Endodermal cell (in vitro differentiated cells): ENCODE results near the gene ZNF814. TPM values are rescaled to one million over a fixed set of nuclear protein-coding genes. Genes with fewer than 3 reads are reported as not detected.
"Not testable (repeated sequence)": the region's sequence is repeated elsewhere in the genome, so short reads cannot be mapped to it uniquely, and the experiment has no call there.

Source experiments
- DNase-seq: peaks from one replicate; pipeline ENCODE4 v3.0.0-alpha.2; 2017
- H3K27ac ChIP-seq: 2 replicates; pipeline ENCODE4 v1.5.1; 2013; ENCODE audit warnings: mild to moderate bottlenecking, low read depth, low read length, moderate library complexity
- H3K27me3 ChIP-seq: 2 replicates; pipeline ENCODE4 v1.6.1; 2013; ENCODE audit warnings: mild to moderate bottlenecking, low read length, moderate library complexity; ENCODE audit not compliant: insufficient read depth, control insufficient read depth, poor library complexity, severe bottlenecking
- H3K36me3 ChIP-seq: 2 replicates; pipeline ENCODE4 v1.7.0; 2013; ENCODE audit warnings: mild to moderate bottlenecking, low read length, moderate library complexity; ENCODE audit not compliant: control insufficient read depth, insufficient read depth
- H3K4me1 ChIP-seq: one replicate; pipeline ENCODE4 v1.7.0; 2013; ENCODE audit warnings: low read length; ENCODE audit not compliant: control insufficient read depth, insufficient read depth
- H3K4me3 ChIP-seq: 2 replicates; pipeline ENCODE4 v1.5.1; 2013; ENCODE audit warnings: mild to moderate bottlenecking, low read length, moderate library complexity
- H3K9ac ChIP-seq: 2 replicates; pipeline ENCODE4 v1.6.1; 2013; ENCODE audit warnings: mild to moderate bottlenecking, low read length, moderate library complexity; ENCODE audit not compliant: poor library complexity, severe bottlenecking; ENCODE audit errors: extremely low read depth
- H3K9me3 ChIP-seq: 2 replicates; pipeline ENCODE4 v1.6.1; 2013; ENCODE audit warnings: mild to moderate bottlenecking, low read length, moderate library complexity; ENCODE audit not compliant: control insufficient read depth
- H3K27ac Mint-ChIP-seq: 2 replicates; pipeline ENCODE4 v1.8.0; 2020; ENCODE audit warnings: mixed read lengths
- H3K27me3 Mint-ChIP-seq: 2 replicates; pipeline ENCODE4 v1.8.0; 2021; ENCODE audit warnings: mild to moderate bottlenecking, mixed read lengths; ENCODE audit not compliant: insufficient read depth
- H3K36me3 Mint-ChIP-seq: 2 replicates; pipeline ENCODE4 v1.8.0; 2020; ENCODE audit warnings: low read depth, mixed read lengths
- H3K4me1 Mint-ChIP-seq: 2 replicates; pipeline ENCODE4 v1.8.0; 2020; ENCODE audit warnings: mixed read lengths
- H3K4me3 Mint-ChIP-seq: 2 replicates; pipeline ENCODE4 v1.8.0; 2020; ENCODE audit warnings: mild to moderate bottlenecking, moderate library complexity, mixed read lengths
- H3K9me3 Mint-ChIP-seq: 2 replicates; pipeline ENCODE4 v1.8.0; 2020; ENCODE audit warnings: mild to moderate bottlenecking, mixed read lengths
- WGBS, 2 experiments: methylation state at CpG; one replicate each; pipeline versions ENCODE4 v1.1.5 to v1.1.7; 2013; ENCODE audit warnings: missing lambda C conversion rate in 2 of 2, mixed read lengths in 1 of 2; ENCODE audit not compliant: insufficient coverage in 1 of 2, insufficient read length in 1 of 2; 5-methylcytosine and 5-hydroxymethylcytosine counted together
- total RNA-seq, 2 donors: library from RNA; stranded (reverse); fragmentation: NEBNext Ultra II Directional in 1 of 2; extraction: Animal tissue kit (Norgen Biotek cat#: 25700) in 1 of 2; gene quantifications; 2 replicates in 1 of 2; 3 replicates in 1 of 2; pipeline ENCODE4 v1.2.1, GENCODE V29; 2021
- TF ChIP-seq, protein P1 (sequence below): fragments of 200-600 bp; sonication (generic); conservative IDR thresholded peaks from 2 replicates; pipeline ENCODE4 v1.5.0; 2021; ENCODE audit warnings: antibody characterized with exemption, mild to moderate bottlenecking

ZNF814 gene
- total RNA-seq, 2 donors from 2014 or later, result 54.7 to 63.0 TPM

DNA sequence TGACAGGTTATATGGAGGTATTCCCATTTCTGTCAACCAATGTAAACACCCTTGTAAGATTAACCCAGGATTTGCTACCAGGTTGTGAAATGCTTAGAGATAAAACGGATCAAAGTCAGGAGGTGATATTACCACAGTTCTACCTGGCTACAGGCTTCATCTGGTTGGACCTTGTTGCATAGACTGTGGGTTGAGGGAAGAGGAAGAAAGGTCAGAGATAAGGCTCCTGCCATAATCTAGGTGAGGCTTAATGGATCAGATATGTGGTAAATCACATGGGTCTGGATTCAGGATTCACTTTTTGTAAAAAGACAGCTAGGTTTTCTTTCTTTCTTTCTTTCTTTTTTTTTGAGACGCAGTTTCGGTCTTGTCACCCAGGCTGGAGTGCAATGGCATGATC is 67.3 kb downstream of the ZNF814 start:
- not testable (repeated sequence) for H3K9ac ChIP-seq, H3K27ac ChIP-seq, DNase-seq, H3K27ac Mint-ChIP-seq, H3K9me3 Mint-ChIP-seq, H3K27me3 Mint-ChIP-seq, H3K9me3 ChIP-seq, H3K4me3 ChIP-seq, H3K4me1 ChIP-seq, H3K27me3 ChIP-seq
- H3K4me3 Mint-ChIP-seq, result peak overlapping the region; percentile 95
- H3K4me1 Mint-ChIP-seq, result peaks cover 49% of the 10 kb centered on the region
- H3K36me3 ChIP-seq, result peaks cover 33% of the 10 kb centered on the region
- peaks cover 36% of the 10 kb centered on the region for H3K36me3 Mint-ChIP-seq
- WGBS, 2 experiments, result 94 to 97% methylated on average over 2 of the region's 3 CpGs

DNA sequence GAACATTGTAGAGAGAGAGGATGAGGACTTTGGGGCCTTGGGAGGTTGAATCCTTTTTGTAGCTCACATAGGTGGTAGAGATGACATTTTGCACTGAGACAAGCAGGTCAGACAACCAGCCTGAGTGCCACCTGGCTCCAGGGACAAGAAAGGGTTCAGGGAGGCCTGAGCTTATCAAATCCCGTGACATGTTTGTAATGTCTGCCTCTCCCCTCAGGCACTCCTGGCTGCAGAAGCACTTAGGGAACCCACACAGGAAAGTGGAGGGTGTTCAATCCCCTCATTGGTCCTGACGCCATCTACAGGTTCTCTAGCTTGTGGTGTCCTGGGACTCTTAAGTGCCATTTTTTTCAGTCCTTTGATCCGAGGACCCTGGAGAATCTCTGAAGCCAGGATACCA is 67.7 kb downstream of the ZNF814 start:
- H3K27ac ChIP-seq, H3K27me3 Mint-ChIP-seq, H3K4me1 ChIP-seq, H3K9me3 Mint-ChIP-seq, H3K9me3 ChIP-seq, H3K27me3 ChIP-seq, DNase-seq: not testable (repeated sequence)
- 75% methylated on average over 1 of the region's 3 CpGs; no CpG with 5 or more reads in 1 of the 2 experiments for WGBS, 2 experiments
- H3K4me3 ChIP-seq, result peak overlapping the region; percentile 89
- peak overlapping the region; percentile 95 for H3K4me3 Mint-ChIP-seq
- H3K36me3 Mint-ChIP-seq, result peaks cover 32% of the 10 kb centered on the region
- H3K9ac ChIP-seq, result peak overlapping the region; percentile 93
- H3K4me1 Mint-ChIP-seq, result peaks cover 48% of the 10 kb centered on the region
- peaks cover 29% of the 10 kb centered on the region for H3K36me3 ChIP-seq
- peak overlapping the region; percentile 97 for H3K27ac Mint-ChIP-seq

DNA sequence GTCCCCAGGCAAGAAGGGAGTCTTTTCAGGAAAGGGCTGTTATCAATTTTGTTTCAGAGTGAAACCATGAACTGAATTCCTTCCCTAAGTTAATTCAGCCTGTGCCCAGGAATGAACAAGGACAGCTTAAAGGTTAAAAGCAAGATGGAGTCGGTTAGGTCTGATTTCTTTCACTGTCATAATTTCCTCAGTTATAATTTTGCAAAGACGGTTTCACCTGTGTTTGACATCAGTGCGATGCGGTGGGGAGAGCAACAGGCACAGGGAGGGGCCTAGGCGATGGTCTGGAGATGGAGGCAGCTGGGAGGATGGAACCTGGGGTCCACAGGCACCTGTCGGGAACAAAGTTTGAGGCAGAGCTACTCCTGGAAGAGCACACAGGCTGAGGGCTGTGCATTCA is 68.2 kb downstream of the ZNF814 start:
- Mint-ChIP-seq H3K36me3 (peaks cover 27% of the 10 kb centered on the region), H3K9me3 (no peaks in the 10 kb centered on the region), H3K27ac (peak overlapping the region; percentile 97), H3K4me3 (peak overlapping the region; percentile 95), H3K4me1 (peaks cover 49% of the 10 kb centered on the region), H3K27me3 (no peaks in the 10 kb centered on the region)
- TF ChIP-seq, protein P1, sequence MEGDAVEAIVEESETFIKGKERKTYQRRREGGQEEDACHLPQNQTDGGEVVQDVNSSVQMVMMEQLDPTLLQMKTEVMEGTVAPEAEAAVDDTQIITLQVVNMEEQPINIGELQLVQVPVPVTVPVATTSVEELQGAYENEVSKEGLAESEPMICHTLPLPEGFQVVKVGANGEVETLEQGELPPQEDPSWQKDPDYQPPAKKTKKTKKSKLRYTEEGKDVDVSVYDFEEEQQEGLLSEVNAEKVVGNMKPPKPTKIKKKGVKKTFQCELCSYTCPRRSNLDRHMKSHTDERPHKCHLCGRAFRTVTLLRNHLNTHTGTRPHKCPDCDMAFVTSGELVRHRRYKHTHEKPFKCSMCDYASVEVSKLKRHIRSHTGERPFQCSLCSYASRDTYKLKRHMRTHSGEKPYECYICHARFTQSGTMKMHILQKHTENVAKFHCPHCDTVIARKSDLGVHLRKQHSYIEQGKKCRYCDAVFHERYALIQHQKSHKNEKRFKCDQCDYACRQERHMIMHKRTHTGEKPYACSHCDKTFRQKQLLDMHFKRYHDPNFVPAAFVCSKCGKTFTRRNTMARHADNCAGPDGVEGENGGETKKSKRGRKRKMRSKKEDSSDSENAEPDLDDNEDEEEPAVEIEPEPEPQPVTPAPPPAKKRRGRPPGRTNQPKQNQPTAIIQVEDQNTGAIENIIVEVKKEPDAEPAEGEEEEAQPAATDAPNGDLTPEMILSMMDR, result no peak
- 88 to 91% methylated on average over 6 of the region's 6 CpGs for WGBS, 2 experiments
- H3K4me1 ChIP-seq, result peaks cover 7% of the 10 kb centered on the region
- H3K36me3 ChIP-seq, result peaks cover 24% of the 10 kb centered on the region
- H3K9me3 ChIP-seq, result no peaks in the 10 kb centered on the region
- DNase-seq, result no peak
- H3K27me3 ChIP-seq, result no peaks in the 10 kb centered on the region
- peak overlapping the region; percentile 89 for H3K4me3 ChIP-seq
- peak overlapping the region; percentile 93 for H3K9ac ChIP-seq
- H3K27ac ChIP-seq, result no peak overlapping the region

DNA sequence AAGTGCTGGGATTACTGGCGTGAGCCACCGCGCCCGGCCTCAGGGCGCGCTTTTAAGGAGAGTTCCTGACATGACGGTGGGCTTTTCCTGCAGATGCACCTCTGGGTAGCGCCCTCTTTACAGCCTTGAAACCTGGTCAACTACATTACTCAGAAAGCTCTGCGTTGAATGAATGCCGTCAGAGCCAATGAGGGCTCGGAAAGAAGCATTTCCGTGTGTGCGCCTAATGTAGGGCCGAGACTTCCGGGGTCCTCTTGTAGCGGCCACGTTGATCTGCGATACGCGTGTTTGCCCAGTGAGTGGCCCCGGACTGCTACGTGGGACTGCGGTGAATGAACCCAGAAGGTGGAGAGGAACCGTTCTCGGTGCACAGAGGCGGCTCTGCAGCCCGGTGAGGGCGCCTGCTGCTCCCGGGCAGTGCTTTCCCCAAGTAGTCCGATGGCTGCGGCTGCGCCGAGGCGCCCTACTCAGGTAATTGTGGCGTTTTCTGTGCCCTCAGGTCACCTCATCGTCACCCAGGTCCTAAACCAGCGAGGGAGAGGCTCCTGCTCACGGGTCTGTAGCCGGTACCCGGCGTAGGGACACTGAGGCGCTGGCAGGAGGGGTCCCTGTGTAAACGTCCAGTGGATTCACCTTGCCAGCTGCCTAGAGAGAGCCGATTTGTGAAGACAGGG is 69.2 kb downstream of the ZNF814 start:
- H3K4me1 Mint-ChIP-seq, result peaks cover 55% of the 10 kb centered on the region

More for the DNA sequence above, 69.2 kb downstream of the ZNF814 start:
- H3K27me3 ChIP-seq, result no peaks in the 10 kb centered on the region
- Mint-ChIP-seq H3K27ac (peak overlapping the region; percentile 97), H3K36me3 (peaks cover 21% of the 10 kb centered on the region), H3K4me3 (peak overlapping the region; percentile 95), H3K27me3 (no peaks in the 10 kb centered on the region), H3K9me3 (no peaks in the 10 kb centered on the region)
- TF ChIP-seq, protein P1, result peak; percentile 18
- no peaks in the 10 kb centered on the region for H3K9me3 ChIP-seq
- DNase-seq, result peak; percentile 94
- WGBS, 2 experiments, result 0% methylated on average over 28 to 44 of the region's 44 CpGs
- peak overlapping the region; percentile 89 for H3K4me3 ChIP-seq
- peak overlapping the region; percentile 93 for H3K9ac ChIP-seq
- H3K27ac ChIP-seq, result peak overlapping the region; percentile 62
- peaks cover 14% of the 10 kb centered on the region for H3K4me1 ChIP-seq
- H3K36me3 ChIP-seq, result peaks cover 16% of the 10 kb centered on the region
